Measurements from ENCODE around the gene SPAG9. TPM values are rescaled to one million over a fixed set of nuclear protein-coding genes. Genes with fewer than 3 reads are reported as not detected.

SPAG9 gene
- total RNA-seq, 3 donors from 2014 or later = 112 to 178 (median 128) TPM

DNA sequence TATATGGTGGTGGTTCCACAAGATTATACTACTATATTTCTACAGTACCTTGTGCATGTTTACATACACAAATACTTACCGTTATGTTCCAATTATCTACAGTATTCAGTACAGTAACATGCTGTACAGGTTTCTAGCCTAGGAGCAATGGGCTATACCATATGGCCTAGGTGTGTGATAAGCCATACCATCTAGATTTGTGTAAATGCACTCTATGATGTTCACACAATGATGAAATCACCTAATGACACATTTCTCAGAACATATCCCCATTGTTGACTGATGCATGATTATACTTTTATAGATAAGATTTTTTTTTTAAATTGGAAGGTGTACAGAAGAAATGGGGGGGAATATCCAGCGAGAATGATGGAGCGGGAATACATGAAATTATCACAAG is 131.5 kb downstream of the SPAG9 start:
- H3K4me3 ChIP-seq = no peak overlapping the region
- H3K27ac ChIP-seq = no peak overlapping the region
- peaks cover 5% of the 10 kb centered on the region for H3K36me3 ChIP-seq
- no peaks in the 10 kb centered on the region for H3K4me1 ChIP-seq
- H3K27me3 ChIP-seq = no peaks in the 10 kb centered on the region
- no peak for DNase-seq (ENCODE audit: low spot score in 2 of 2)
- no peaks in the 10 kb centered on the region for H3K9me3 ChIP-seq
- intact Hi-C loops (cut with DNase I; ENCODE audit: low total_unique reads) = no loop called here
- TF ChIP-seq POLR2A (IDR thresholded peaks at IDR 0.05) (no peak), POLR2AphosphoS5 (IDR thresholded peaks at IDR 0.05) (no peak), CTCF (IDR thresholded peaks at IDR 0.05) (no peak)

DNA sequence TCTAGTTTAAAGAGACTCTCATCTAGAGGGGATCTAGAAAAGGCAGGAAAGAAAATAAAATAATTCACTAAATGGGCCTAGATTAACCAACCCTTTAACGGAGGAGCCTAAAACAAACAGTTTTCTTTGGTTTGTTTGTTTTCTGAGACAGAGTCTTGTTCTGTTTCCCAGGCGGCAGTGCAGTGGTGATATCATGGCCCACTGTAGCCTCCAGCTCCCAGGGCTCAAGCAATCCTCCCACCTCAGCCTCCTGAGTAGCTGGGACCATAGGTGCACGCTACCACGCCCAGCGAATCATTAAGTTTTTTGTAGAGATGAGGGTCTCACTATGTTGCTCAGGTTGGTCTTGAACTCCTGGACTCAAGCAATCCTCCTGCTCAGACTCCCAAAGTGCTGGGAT is 132.2 kb downstream of the SPAG9 start:
- Histone ChIP-seq H3K36me3 (peaks cover under 1% of the 10 kb centered on the region), H3K9me3 (no peaks in the 10 kb centered on the region), H3K27ac (no peak overlapping the region), H3K4me3 (no peak overlapping the region), H3K27me3 (no peaks in the 10 kb centered on the region), H3K4me1 (no peaks in the 10 kb centered on the region)
- no peak for TF ChIP-seq POLR2A (IDR thresholded peaks at IDR 0.05)
- TF ChIP-seq POLR2AphosphoS5 (IDR thresholded peaks at IDR 0.05) = no peak
- TF ChIP-seq CTCF (IDR thresholded peaks at IDR 0.05) = no peak
- no peak for DNase-seq (ENCODE audit: low spot score in 2 of 2)
- intact Hi-C loops (cut with DNase I; ENCODE audit: low total_unique reads) = no loop called here

- Histone ChIP-seq H3K27ac (no peak overlapping the region), H3K27me3 (no peaks in the 10 kb centered on the region), H3K4me1 (no peaks in the 10 kb centered on the region), H3K4me3 (no peak overlapping the region), H3K36me3 (no peaks in the 10 kb centered on the region), H3K9me3 (no peaks in the 10 kb centered on the region)
- intact Hi-C loops (cut with DNase I; ENCODE audit: low total_unique reads) = no loop called here
- TF ChIP-seq POLR2AphosphoS5 (IDR thresholded peaks at IDR 0.05) = no peak
- no peak for TF ChIP-seq POLR2A (IDR thresholded peaks at IDR 0.05)
- TF ChIP-seq CTCF (IDR thresholded peaks at IDR 0.05) = no peak
- DNase-seq (ENCODE audit: low spot score in 2 of 2) = no peak
Observed at GRCh38 chr17:50986989-50987660, 133.5 kb downstream of the SPAG9 start.

DNA sequence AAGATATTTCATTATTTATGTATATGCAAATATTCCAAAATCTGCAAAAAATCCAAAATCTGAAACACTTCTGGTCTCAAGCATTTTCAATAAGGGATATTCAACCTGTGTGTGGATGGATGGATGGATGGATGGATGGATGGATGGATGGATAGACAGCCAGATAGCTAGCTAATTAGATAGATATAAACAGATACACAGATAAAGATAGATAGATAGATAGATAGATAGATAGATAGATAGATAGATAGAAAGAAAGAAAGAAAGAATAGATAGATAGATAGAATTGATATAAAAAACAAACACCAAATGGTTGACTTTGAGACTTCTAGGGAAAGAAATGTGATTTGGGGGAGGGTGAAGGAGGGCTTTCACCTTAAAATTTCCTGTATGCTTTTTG is 139.4 kb downstream of the SPAG9 start:
- no peaks in the 10 kb centered on the region for H3K27me3 ChIP-seq
- no peak for DNase-seq (ENCODE audit: low spot score in 2 of 2)
- intact Hi-C loops (cut with DNase I; ENCODE audit: low total_unique reads) = no loop called here
- TF ChIP-seq POLR2AphosphoS5 (IDR thresholded peaks at IDR 0.05) (no peak), POLR2A (IDR thresholded peaks at IDR 0.05) (no peak), CTCF (IDR thresholded peaks at IDR 0.05) (no peak)
- no peaks in the 10 kb centered on the region for H3K4me1 ChIP-seq
- no peak overlapping the region for H3K4me3 ChIP-seq
- no peaks in the 10 kb centered on the region for H3K36me3 ChIP-seq
- no peaks in the 10 kb centered on the region for H3K9me3 ChIP-seq
- no peak overlapping the region for H3K27ac ChIP-seq

DNA sequence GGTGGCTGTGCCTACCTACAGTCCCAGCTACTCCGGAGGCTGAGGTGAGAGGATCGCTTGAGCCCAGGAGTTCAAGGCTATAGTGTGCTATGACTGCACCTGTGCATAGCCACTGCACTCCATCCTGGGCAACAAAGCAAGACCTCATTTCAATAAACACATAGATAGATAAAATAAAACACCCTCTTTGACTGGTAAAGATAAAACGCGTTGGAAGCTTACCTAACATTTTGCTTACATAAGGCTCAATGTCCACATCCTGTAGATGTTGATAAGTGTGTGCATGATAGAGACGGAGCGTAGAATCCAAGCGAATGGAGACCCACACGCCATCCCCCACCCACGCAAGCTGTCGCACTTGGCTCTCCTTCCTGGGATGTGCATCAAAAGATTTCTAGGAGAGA is 141.1 kb downstream of the SPAG9 start:
- Histone ChIP-seq H3K9me3 (no peaks in the 10 kb centered on the region), H3K4me1 (no peaks in the 10 kb centered on the region), H3K36me3 (no peaks in the 10 kb centered on the region), H3K27ac (no peak overlapping the region), H3K27me3 (no peaks in the 10 kb centered on the region), H3K4me3 (no peak overlapping the region)
- TF ChIP-seq CTCF (IDR thresholded peaks at IDR 0.05) (no peak), POLR2A (IDR thresholded peaks at IDR 0.05) (no peak), POLR2AphosphoS5 (IDR thresholded peaks at IDR 0.05) (no peak)
- no peak for DNase-seq (ENCODE audit: low spot score in 2 of 2)
- intact Hi-C loops (cut with DNase I; ENCODE audit: low total_unique reads) = no loop called here

All from breast epithelium (tissue), 4 donors.